GM12891 (cell line): Measurements from ENCODE around the gene MATN3.
"Not testable (repeated sequence)": the region's sequence is repeated elsewhere in the genome, so short reads cannot be mapped to it uniquely, and the experiment has no call there.

Experiments
- PAX5 ChIP-seq: IDR thresholded peaks from 2 replicates; pipeline ENCODE4 v1.6.1; 2011; ENCODE audit warnings: low read length, moderate library complexity, mild to moderate bottlenecking; ENCODE audit not compliant: insufficient read depth, severe bottlenecking
- POLR2A ChIP-seq: IDR thresholded peaks from 2 replicates; pipeline ENCODE4 v1.6.1; 2011; ENCODE audit warnings: low read depth, low read length, control low read depth
- POLR2AphosphoS5 ChIP-seq: IDR thresholded peaks from 2 replicates; pipeline ENCODE4 v1.6.1; 2011; ENCODE audit warnings: low read depth, low read length, control low read depth
- SPI1 ChIP-seq: IDR thresholded peaks from 2 replicates; pipeline ENCODE4 v1.6.1; 2011; ENCODE audit warnings: low read depth, low read length, control low read depth
- TAF1 ChIP-seq: IDR thresholded peaks from 2 replicates; pipeline ENCODE4 v1.6.1; 2011; ENCODE audit warnings: low read depth, low read length, control low read depth

GRCh38 chr2:20045712-20046292 is 33.3 kb upstream of the MATN3 start:
- not testable (repeated sequence) for TF ChIP-seq POLR2AphosphoS5, POLR2A, TAF1, SPI1, PAX5
